Measurements from ENCODE around the gene SCOC.

Gene SCOC

GRCh38 chr4:140423106-140423505 is 49.7 kb downstream of the SCOC start:
- TF ChIP-seq ZFX (IDR thresholded peaks at IDR 0.05), result no peak
- TF ChIP-seq CTCF (conservative IDR thresholded peaks at IDR 0.05), result no peak
- H3K27ac ChIP-seq, result no peak overlapping the region

GRCh38 chr4:140426610-140427105 is 53.2 kb downstream of the SCOC start:
- peak overlapping the region; percentile 72 for H3K27ac ChIP-seq
- no peak for TF ChIP-seq CTCF (conservative IDR thresholded peaks at IDR 0.05)
- no peak for TF ChIP-seq ZFX (IDR thresholded peaks at IDR 0.05)

- TF ChIP-seq CTCF (conservative IDR thresholded peaks at IDR 0.05) (peak; percentile 59), ZFX (IDR thresholded peaks at IDR 0.05) (peak; percentile 58; the same call in 1 of the 2 replicates)
- H3K27ac ChIP-seq, result peak within 1 kb of the TSS; percentile 72
Measured at GRCh38 chr4:140427106-140427918, 53.9 kb downstream of the SCOC start, which contains the start of gene CLGN. CLGN (minus strand) TSS chr4:140427648; CDS start chr4:140413078, 14,570 bp downstream.

- H3K27ac ChIP-seq, result peak overlapping the region; percentile 72
- TF ChIP-seq CTCF (conservative IDR thresholded peaks at IDR 0.05) (peak; percentile 33), ZFX (IDR thresholded peaks at IDR 0.05) (no peak)
Measured at GRCh38 chr4:140427919-140428471, 54.5 kb downstream of the SCOC start.

All from C4-2B (cell line).